HepG2 (cell line): ENCODE data around the gene ABCA13. TPM values are rescaled to one million over a fixed set of nuclear protein-coding genes. Genes with fewer than 3 reads are reported as not detected.

Source experiments
- ATAC-seq: fragments of 200-7000 bp; cut with Tn5 transposase; 3 replicates; pipeline ENCODE4 v1.9.1; 2020; ENCODE audit warnings: mild to moderate bottlenecking, moderate library complexity
- BruUV-seq: library from RNA; stranded (reverse); fragments of 400-500 nt; replicated peaks from 2 replicates; lab custom pipeline; 2021; lab: Mats Ljungman, UMichigan
- CTCF ChIA-PET: fragments of 300-600 bp; formaldehyde crosslinking; extraction: SDS; loops from one replicate; lab custom pipeline; 2021; ENCODE audit warnings: low total read pairs, inconsistent platforms, low intra/inter-chr PET ratio; lab: Yijun Ruan, JAX
- POLR2A ChIA-PET: fragments of 350-600 bp; sonication (Branson Sonifier 250); formaldehyde crosslinking; loops from one replicate; lab custom pipeline; 2020; ENCODE audit warnings: antibody characterized with exemption, inconsistent platforms; lab: Yijun Ruan, JAX
- DNase-seq: peaks from one replicate; pipeline ENCODE4 v3.0.0-alpha.2; 2015; ENCODE audit warnings: low spot score
- FAIRE-seq: peaks from 3 replicates; lab custom pipeline; 2011; peaks lifted over from hg19 to GRCh38; lab: Jason Lieb, UNC
- H2AFZ ChIP-seq: one replicate; pipeline ENCODE4 v1.6.1; 2011; ENCODE audit warnings: low read length, inconsistent platforms
- H3K27ac ChIP-seq: fragments of 300-600 bp; 3 replicates; pipeline ENCODE4 v1.8.0; 2011; ENCODE audit warnings: mixed run types, mild to moderate bottlenecking, mixed read lengths, low read length, inconsistent platforms; ENCODE audit not compliant: insufficient read depth; ENCODE audit errors: extremely low read length
- H3K27me3 ChIP-seq, 2 experiments: fragments of 200-600 bp in 1 of 2; 2 replicates in 1 of 2; 3 replicates in 1 of 2; pipeline versions ENCODE4 v1.6.0 to v1.8.0; 2011; ENCODE audit warnings: low read length in 2 of 2, mild to moderate bottlenecking in 2 of 2, moderate library complexity in 2 of 2, inconsistent platforms in 1 of 2; ENCODE audit not compliant: insufficient read depth in 2 of 2, control insufficient read depth in 1 of 2
- H3K36me3 ChIP-seq, 2 experiments: fragments of 200-600 bp in 1 of 2; replicated peaks in 1 of 2; 2 replicates in 1 of 2; 3 replicates in 1 of 2; pipeline versions ENCODE4 v1.5.1 to v1.8.0; 2011; ENCODE audit warnings: low read length in 2 of 2, inconsistent platforms in 1 of 2; ENCODE audit not compliant: insufficient read depth in 2 of 2, control insufficient read depth in 1 of 2
- H3K4me1 ChIP-seq: 2 replicates; pipeline ENCODE4 v1.5.1; 2012; ENCODE audit warnings: low read length, inconsistent platforms; ENCODE audit not compliant: insufficient read depth
- H3K4me2 ChIP-seq: 2 replicates; pipeline ENCODE4 v1.6.0; 2011; ENCODE audit warnings: low read depth, low read length, inconsistent platforms
- H3K4me3 ChIP-seq, 3 experiments: fragments of 200-600 bp in 1 of 3; sonication (generic), shearing (Covaris generic) in 1 of 3; replicated peaks in 1 of 3; 2 replicates each; pipeline ENCODE4 v1.5.1; 2011 to 2016; ENCODE audit warnings: low read length in 3 of 3, inconsistent platforms in 2 of 3, low read depth in 2 of 3, mild to moderate bottlenecking in 2 of 3, control low read depth in 1 of 3, mixed read lengths in 1 of 3; ENCODE audit not compliant: insufficient read depth in 1 of 3
- H3K79me2 ChIP-seq: one replicate; pipeline ENCODE4 v1.6.1; 2011; ENCODE audit warnings: low read length, inconsistent platforms; ENCODE audit not compliant: insufficient read depth
- H3K9ac ChIP-seq: 2 replicates; pipeline ENCODE4 v1.6.0; 2011; ENCODE audit warnings: mild to moderate bottlenecking, low read depth, low read length, inconsistent platforms; ENCODE audit not compliant: insufficient read depth
- H3K9me3 ChIP-seq: 2 replicates; pipeline ENCODE4 v1.5.1; 2012; ENCODE audit warnings: mild to moderate bottlenecking, low read length
- H4K20me1 ChIP-seq: 2 replicates; pipeline ENCODE4 v1.6.0; 2011; ENCODE audit warnings: inconsistent platforms, mild to moderate bottlenecking, low read length, moderate library complexity; ENCODE audit not compliant: insufficient read depth
- BHLHE40 ChIP-seq: IDR thresholded peaks from 2 replicates; pipeline ENCODE4 v1.6.1; 2011; ENCODE audit warnings: low read length, improper control_type of control experiment
- CHD4 ChIP-seq: fragments of 200-600 bp; sonication (generic); IDR thresholded peaks from 2 replicates; pipeline ENCODE4 v1.7.0; 2017; ENCODE audit warnings: mild to moderate bottlenecking, low read length, borderline replicate concordance
- JUN ChIP-seq: sonication (generic); formaldehyde crosslinking; IDR thresholded peaks from 2 replicates; pipeline ENCODE4 v1.4.0; 2020; ENCODE audit warnings: mild to moderate bottlenecking, missing genetic modification reagents
- JUNB ChIP-seq: sonication (generic); formaldehyde crosslinking; IDR thresholded peaks from 2 replicates; pipeline ENCODE4 v1.8.0; 2022; ENCODE audit warnings: missing genetic modification reagents, mild to moderate bottlenecking, borderline replicate concordance
- NRL ChIP-seq: sonication (generic); formaldehyde crosslinking; IDR thresholded peaks from 2 replicates; pipeline ENCODE4 v1.5.0; 2020; ENCODE audit warnings: missing genetic modification reagents, mild to moderate bottlenecking, moderate library complexity, borderline replicate concordance
- POGZ ChIP-seq: sonication (generic); formaldehyde crosslinking; IDR thresholded peaks from 2 replicates; pipeline ENCODE4 v1.4.0; 2020; ENCODE audit warnings: mild to moderate bottlenecking, missing genetic modification reagents
- REXO4 ChIP-seq: sonication (generic); formaldehyde crosslinking; IDR thresholded peaks from 2 replicates; pipeline ENCODE4 v1.8.0; 2022; ENCODE audit warnings: missing genetic modification reagents, mild to moderate bottlenecking, borderline replicate concordance
- SOX5 ChIP-seq: IDR thresholded peaks from 2 replicates; pipeline ENCODE4 v1.6.1; 2016; ENCODE audit warnings: borderline replicate concordance
- TCF7 ChIP-seq: sonication (generic); IDR thresholded peaks from 2 replicates; pipeline ENCODE4 v1.6.1; 2016; ENCODE audit warnings: antibody characterized with exemption, low read depth
- ZNF20 ChIP-seq: sonication (generic); formaldehyde crosslinking; IDR thresholded peaks from 2 replicates; pipeline ENCODE4 v1.4.0; 2020; ENCODE audit warnings: mild to moderate bottlenecking, moderate library complexity, missing genetic modification reagents
- ZNF33B ChIP-seq: sonication (generic); formaldehyde crosslinking; IDR thresholded peaks from 2 replicates; pipeline ENCODE4 v1.5.1; 2020; ENCODE audit warnings: mild to moderate bottlenecking, missing genetic modification reagents
- ZNF414 ChIP-seq: sonication (generic); formaldehyde crosslinking; IDR thresholded peaks from 2 replicates; pipeline ENCODE4 v1.5.0; 2020; ENCODE audit warnings: missing genetic modification reagents
- ZSCAN30 ChIP-seq: sonication (generic); formaldehyde crosslinking; IDR thresholded peaks from 2 replicates; pipeline ENCODE4 v1.5.0; 2020; ENCODE audit warnings: mild to moderate bottlenecking, missing genetic modification reagents
- WGBS: methylation state at CpG from one replicate; pipeline ENCODE4 v1.1.6; 2017; ENCODE audit warnings: low lambda C conversion rate; 5-methylcytosine and 5-hydroxymethylcytosine counted together
- in situ Hi-C: cut with HindIII; loops from 2 replicates; pipeline ENCODE4 v1.10.0; 2017; ENCODE audit warnings: low pct_unique_long_range_greater_than_20kb; ENCODE audit not compliant: extremely low pct_ligation_motif_present
- intact Hi-C: fragments of 100-400 bp; cut with micrococcal nuclease; formaldehyde crosslinking; loops from one replicate; pipeline ENCODE4 v1.10.0; 2022; ENCODE audit not compliant: unreplicated experiment
- polyA plus RNA-seq, 8 experiments: library from polyadenylated mRNA; depleted of rRNA in 3 of 8; stranded (reverse) in 7 of 8; unstranded in 1 of 8; fragments of >200 nt; fragmentation: Illumina TruSeq in 4 of 8; extraction: Trizol in 4 of 8; gene quantifications; 2 replicates each; pipeline versions ENCODE4 v1.2.1 to v1.2.3, GENCODE V29; 2011 to 2016; ENCODE audit warnings: low read depth in 4 of 8, missing spikeins in 1 of 8, mixed read lengths in 1 of 8; ENCODE audit not compliant: insufficient read depth in 1 of 8
- total RNA-seq, 5 experiments: library from RNA; depleted of rRNA; stranded (reverse); fragments of >200 nt; fragmentation: Illumina TruSeq; extraction: Trizol; gene quantifications; 2 replicates each; pipeline ENCODE4 v1.2.3, GENCODE V29; 2016; ENCODE audit warnings: low read depth in 1 of 5
- TF ChIP-seq, protein P1 (sequence below): sonication (generic); formaldehyde crosslinking; IDR thresholded peaks from 2 replicates; pipeline ENCODE4 v1.5.1; 2020; ENCODE audit warnings: missing genetic modification reagents, mild to moderate bottlenecking, borderline replicate concordance

The ABCA13 gene
- total and polyA plus RNA-seq, 2 of the 13 experiments (the other 11 are each of a cell fraction or from before 2014, with no cell fraction given) = 0.03 TPM; not detected in 1

GRCh38 chr7:48250441-48250951 is 79.2 kb downstream of the ABCA13 start (continued):
- TF ChIP-seq REXO4 = no peak
- no peak for TF ChIP-seq SOX5
- no peak for TF ChIP-seq ZNF414 (CRISPR knock-in tag)

DNA sequence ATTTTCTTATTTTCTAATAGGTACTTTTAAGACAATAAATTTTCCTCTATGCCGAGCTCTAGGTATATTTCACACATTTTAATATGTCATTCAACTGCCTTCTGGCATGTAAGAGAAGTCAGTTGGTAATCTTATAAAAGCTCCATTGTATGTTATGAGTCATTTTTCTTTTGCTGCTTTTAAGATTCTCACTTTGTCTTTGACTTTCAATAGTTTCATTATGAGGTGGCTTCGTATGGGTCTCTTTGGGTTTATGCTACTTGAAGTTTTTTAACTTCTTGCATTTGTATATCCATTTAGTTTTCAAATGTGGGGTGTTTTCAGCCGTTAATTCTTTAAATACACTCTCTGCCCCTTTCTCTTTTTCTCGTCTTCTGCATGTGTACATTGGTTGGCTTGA is 80.5 kb downstream of the ABCA13 start:
- Histone ChIP-seq H3K36me3 (no peaks in the 10 kb centered on the region), H3K4me1 (no peaks in the 10 kb centered on the region), H3K27me3 (no peaks in the 10 kb centered on the region), H3K4me3 (no peak overlapping the region), H3K9ac (no peak overlapping the region), H4K20me1 (no peaks in the 10 kb centered on the region), H3K27ac (no peak overlapping the region), H3K9me3 (no peaks in the 10 kb centered on the region), H3K79me2 (no peaks in the 10 kb centered on the region), H3K4me2 (no peak overlapping the region), H2AFZ (no peak overlapping the region)
- intact Hi-C loops = no loop called here
- ChIA-PET POLR2A (no interaction called here), CTCF (no interaction called here)
- DNase-seq = no peak
- 3% methylated on average over 4 of the region's 4 CpGs for WGBS
- in situ Hi-C loops = no loop called here
- no peak for ATAC-seq
- no peak for FAIRE-seq
- BruUV-seq = no TSS peak
- no peak for TF ChIP-seq ZNF20 (CRISPR knock-in tag)
- no peak for TF ChIP-seq POGZ
- no peak for TF ChIP-seq BHLHE40
- TF ChIP-seq JUNB (CRISPR knock-in tag) = no peak
- no peak for TF ChIP-seq ZSCAN30 (CRISPR knock-in tag)
- TF ChIP-seq, protein P1, sequence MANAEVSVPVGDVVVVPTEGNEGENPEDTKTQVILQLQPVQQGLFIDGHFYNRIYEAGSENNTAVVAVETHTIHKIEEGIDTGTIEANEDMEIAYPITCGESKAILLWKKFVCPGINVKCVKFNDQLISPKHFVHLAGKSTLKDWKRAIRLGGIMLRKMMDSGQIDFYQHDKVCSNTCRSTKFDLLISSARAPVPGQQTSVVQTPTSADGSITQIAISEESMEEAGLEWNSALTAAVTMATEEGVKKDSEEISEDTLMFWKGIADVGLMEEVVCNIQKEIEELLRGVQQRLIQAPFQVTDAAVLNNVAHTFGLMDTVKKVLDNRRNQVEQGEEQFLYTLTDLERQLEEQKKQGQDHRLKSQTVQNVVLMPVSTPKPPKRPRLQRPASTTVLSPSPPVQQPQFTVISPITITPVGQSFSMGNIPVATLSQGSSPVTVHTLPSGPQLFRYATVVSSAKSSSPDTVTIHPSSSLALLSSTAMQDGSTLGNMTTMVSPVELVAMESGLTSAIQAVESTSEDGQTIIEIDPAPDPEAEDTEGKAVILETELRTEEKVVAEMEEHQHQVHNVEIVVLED (CRISPR knock-in tag) = no peak
- TF ChIP-seq NRL (CRISPR knock-in tag) = no peak
- no peak for TF ChIP-seq TCF7
- TF ChIP-seq ZNF33B (CRISPR knock-in tag) = no peak
- no peak for TF ChIP-seq JUN (CRISPR knock-in tag)
- TF ChIP-seq CHD4 = no peak
